ENCODE results near the gene PLAU.
"Not testable (repeated sequence)": the region's sequence is repeated elsewhere in the genome, so short reads cannot be mapped to it uniquely, and the experiment has no call there.

PLAU gene

GRCh38 chr10:73876971-73877370 is 34.0 kb upstream of the PLAU start:
- no peak for DNase-seq

GRCh38 chr10:73877533-73878160 is 33.3 kb upstream of the PLAU start:
- DNase-seq: no peak

DNA sequence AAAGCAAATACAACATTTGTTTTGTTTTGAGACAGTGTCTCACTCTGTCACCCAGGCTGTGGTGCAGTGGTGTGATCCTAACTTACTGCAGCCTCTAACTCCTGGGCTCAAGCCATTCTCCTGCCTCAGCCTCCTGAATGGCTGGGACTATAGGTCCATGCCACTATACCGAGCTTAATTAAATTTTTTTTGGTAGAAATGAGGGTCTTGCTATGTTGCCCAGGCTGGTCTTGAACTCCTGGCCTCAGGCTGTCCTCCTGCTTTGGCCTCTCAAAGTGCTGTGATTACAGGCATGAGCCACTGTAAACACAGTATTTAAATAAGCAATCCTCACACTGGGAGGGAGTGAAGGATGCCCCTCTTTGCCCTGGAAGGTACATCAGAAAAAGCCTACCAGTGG is 32.6 kb upstream of the PLAU start:
- no peak for DNase-seq

DNA sequence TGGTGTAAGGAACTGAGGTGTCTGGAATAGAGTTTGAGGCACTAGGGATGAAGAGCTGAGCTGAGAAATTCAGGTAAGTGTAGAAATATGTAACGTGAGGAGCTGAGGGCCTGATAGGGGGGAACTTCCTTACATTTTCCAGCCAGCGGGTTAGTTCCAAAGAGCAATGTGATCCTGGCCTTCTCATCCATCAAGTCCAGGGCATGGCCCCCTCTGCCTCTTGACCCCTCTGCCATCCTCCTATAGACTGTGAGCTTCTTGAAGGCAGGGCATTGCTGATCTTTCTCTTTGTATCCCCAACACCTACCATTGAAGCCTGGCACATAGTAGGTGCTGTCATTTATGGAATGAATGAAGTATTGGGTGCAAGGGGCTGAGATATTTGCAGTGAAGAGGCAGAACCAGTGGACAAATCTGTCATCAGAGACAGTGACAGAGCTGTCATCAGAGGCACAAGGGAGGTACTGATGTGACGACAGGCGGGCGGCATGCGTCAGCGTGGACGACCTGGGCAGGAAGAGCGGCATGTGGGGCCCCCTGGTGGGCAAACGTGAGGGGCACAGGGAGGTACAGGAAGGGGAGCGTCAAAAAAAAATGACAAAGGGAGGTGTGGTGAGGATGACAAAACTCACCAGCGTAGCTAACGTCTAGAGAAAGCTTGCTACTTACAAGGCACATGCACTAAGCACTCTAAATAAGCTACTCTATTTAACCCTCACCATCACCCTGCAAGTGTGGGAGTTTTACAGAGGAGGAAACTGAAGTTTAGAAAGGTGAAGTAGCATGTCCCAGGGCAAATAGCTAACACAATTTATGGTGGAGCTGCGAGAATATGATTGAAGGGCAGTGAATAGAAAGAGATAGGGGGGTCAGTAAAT is 31.4 kb upstream of the PLAU start:
- DNase-seq: peak; percentile 87 to 97

- no peak for DNase-seq
Observed at GRCh38 chr10:73881221-73881919, 29.6 kb upstream of the PLAU start.

DNA sequence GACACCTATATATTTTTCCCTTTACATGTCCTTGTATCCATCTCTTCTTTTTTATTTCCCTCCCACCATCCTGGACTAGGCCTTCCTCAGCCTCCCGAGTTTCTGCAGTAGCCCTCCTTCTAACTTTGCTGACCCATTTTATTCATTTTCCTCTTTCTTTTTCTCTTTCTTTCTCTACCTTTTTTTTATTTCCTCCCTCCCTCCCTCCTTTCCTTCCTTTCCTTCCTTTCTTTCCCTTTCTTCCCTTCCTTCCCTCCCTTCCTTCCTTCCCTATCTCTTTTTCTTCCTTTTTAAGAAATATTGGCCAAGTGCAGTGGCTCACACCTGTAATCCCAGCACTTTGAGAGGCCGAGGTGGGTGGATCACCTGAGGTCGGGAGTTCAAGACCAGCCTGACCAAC is 26.9 kb upstream of the PLAU start:
- DNase-seq: no peak

DNA sequence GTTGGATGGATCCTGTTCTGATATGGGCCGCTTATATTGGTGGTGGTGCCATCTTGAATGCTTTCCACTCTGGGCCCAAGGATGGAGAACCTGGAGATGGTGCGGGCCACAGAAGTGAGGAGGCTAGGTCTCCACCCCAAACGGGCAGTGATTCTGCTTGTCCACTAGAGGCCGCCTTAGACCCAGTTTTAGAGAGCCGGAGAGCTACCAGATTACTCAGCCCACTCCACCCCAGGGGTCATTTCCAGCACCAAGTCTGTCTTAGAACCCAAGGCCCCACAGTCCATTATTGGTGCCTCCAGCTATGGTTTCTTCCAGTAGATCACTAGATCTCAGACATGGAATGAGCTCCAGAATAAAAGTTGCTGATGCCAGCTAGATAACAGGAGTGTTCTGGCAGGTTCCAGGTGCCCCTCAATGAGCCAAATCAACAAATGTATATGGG is 24.8 kb upstream of the PLAU start:
- peak; percentile 61 to 71 for DNase-seq

DNA sequence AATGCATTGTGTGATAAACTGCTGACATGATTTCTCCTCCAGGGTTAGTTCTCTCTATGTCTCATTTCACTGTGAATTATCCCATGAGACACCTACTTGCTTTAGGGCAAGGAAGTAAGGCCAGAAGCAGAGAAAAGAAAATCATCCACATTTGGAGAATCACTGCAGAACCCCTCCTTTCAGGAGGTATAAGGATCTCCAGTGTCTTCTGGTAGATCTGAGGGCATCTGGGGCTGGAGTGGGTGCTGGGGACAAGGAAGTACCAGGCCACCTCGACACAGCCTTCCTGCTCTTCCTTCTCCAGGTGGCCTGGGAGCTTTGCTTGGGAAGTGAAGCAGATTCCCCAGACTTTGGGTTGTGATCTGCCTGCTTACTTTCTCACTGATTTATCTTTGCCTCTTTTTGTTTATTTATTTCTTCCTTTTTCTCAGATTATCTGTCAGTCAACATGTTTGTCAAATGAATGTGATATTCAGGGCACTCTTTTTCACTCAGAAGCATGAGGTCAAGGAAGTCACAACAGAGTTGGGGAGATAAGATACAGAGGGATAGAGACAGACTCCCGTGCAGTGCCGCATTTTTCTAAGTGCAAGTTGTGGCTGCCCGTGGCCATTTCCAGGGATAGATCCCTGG is 24.2 kb upstream of the PLAU start:
- DNase-seq: no peak

- DNase-seq: peak; percentile 65 to 66
Observed at GRCh38 chr10:73887294-73888039, 23.5 kb upstream of the PLAU start.

GRCh38 chr10:73888514-73888913 is 22.4 kb upstream of the PLAU start:
- no peak for DNase-seq

DNA sequence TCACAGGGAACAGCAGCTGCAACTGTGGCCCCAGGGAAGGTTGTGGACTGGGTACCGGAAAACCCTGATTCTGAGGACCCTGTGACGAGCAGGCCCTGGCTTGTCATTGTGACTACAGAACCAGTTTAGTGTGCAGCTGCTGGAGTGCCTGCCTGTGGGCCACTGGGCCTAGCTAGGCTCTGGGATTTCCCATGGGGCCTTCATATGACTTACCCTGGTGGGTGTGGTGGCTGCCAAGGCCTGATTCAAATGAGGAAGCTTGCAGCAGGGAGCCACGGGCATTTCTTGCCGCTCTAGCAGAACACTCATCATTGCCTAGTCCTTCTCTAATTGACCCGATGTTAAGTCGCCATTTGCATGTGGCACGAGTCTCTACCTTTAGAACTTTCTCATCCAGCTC is 21.9 kb upstream of the PLAU start:
- DNase-seq: peak; percentile 95 to 99

DNA sequence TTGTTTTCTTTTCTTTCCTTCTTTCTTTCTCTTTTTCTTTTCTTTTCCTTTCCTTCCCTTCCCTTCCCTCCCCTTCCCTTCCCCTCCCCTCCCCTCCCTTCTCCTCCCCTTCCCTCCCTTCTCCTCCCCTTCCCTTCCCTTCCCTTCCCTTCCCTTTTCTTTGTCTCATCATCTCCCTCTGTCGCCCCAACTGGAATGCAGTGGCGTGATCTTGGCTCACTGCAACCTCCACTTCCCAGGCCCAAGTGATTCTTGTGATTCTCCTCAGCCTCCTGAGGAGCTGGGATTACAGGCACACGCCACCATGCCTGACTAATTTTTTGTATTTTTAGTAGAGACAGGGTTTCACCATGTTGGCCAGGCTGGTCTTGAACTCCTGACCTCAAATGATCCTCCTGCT is 21.5 kb upstream of the PLAU start:
- DNase-seq: not testable (repeated sequence)

DNA sequence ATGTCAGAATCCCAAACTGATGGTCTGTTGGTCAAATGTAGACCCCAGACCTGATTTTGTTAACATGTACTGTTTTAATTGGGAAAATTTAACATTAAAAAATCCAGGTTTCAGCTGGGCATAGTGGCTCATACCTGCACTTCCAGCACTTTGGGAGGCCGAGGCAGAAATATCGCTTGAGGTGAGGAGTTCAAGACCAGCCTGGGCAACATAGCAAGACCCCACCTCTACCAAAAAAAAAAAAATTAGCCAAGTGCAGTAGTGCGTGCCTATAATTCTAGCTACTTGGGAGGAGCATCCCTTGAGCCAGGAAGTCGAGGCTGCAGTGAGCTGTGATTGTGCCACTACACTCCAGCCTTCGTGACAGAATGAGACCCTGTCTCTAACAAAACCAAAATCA is 20.7 kb upstream of the PLAU start:
- no peak for DNase-seq

DNA sequence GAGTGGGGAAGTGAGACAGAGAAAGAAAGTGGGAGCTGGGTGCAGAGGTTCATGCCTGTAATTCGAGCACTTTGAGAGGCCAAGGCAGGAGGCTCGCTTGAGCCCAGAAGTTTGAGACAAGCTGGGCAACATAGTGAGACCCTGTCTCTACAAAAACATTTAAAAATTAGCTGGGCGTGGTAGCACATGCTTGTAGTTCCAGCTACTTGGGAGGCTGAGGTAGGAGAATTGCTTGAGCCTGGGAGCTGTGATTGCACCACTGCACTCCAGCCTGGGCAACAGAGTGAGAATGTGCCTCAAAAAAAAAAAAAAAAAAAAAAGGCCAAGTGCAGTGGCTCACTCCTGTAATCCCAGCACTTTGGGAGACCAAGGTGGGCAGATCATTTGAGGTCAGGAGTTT is 20.1 kb upstream of the PLAU start:
- DNase-seq: not testable (repeated sequence)

GRCh38 chr10:73891540-73891939 is 19.4 kb upstream of the PLAU start:
- DNase-seq: peak in 1 of 2 donors; percentile 63

- peak; percentile 63 to 73 for DNase-seq
Observed at GRCh38 chr10:73892310-73893030, 18.5 kb upstream of the PLAU start.

DNA sequence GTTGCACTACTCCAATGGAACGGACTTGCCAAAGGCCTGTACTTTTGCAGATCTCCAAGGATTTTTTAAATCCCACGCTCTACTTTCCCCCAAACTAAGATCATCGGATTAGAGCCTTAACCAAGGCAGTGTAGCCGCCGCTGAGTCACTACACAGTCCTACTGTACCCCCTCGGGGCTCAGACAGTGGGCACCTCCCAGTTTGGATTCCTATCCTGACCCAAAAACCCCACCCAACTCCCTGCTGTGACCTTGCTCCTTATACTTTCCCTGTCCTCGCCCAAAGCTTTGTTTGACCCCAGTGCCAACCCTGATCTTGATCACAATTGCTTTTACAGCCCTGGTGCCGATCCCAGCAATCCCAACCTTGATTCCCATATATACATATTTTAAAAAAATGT is 17.5 kb upstream of the PLAU start:
- no peak for DNase-seq

- no peak for DNase-seq
Observed at GRCh38 chr10:73894245-73894971, 16.5 kb upstream of the PLAU start.

GRCh38 chr10:73895381-73895780 is 15.6 kb upstream of the PLAU start:
- not testable (repeated sequence) for DNase-seq

- no peak for DNase-seq
Observed at GRCh38 chr10:73897693-73898092, 13.2 kb upstream of the PLAU start.

All from inflammatory macrophage treated with lipopolysaccharide for 1 hour (primary cell).